H9 (cell line): ENCODE measurements around the gene PTGFRN. TPM values are rescaled to one million over a fixed set of nuclear protein-coding genes. Genes with fewer than 3 reads are reported as not detected.
"Not testable (repeated sequence)": the region's sequence is repeated elsewhere in the genome, so short reads cannot be mapped to it uniquely, and the experiment has no call there.

Experiments
- DNase-seq: peaks from one replicate; pipeline ENCODE4 v3.0.0-alpha.2; 2017
- H2AFZ ChIP-seq: one replicate; pipeline ENCODE4 v1.6.1; 2013; ENCODE audit warnings: mild to moderate bottlenecking, low read length, control low read depth, moderate library complexity
- H2AK5ac ChIP-seq: 2 replicates; pipeline ENCODE4 v1.6.1; 2013; ENCODE audit warnings: low read length, control low read depth, mixed read lengths; ENCODE audit not compliant: insufficient read length
- H2BK120ac ChIP-seq: one replicate; pipeline ENCODE4 v1.6.1; 2013; ENCODE audit warnings: low read depth, mild to moderate bottlenecking, low read length, control low read depth, inconsistent platforms; ENCODE audit not compliant: poor library complexity, severe bottlenecking
- H2BK12ac ChIP-seq: 2 replicates; pipeline ENCODE4 v1.6.1; 2013; ENCODE audit warnings: low read length, control low read depth, mixed read lengths, low read depth; ENCODE audit not compliant: insufficient read length
- H2BK15ac ChIP-seq: 2 replicates; pipeline ENCODE4 v1.6.1; 2013; ENCODE audit warnings: low read depth, low read length, control low read depth
- H2BK20ac ChIP-seq: one replicate; pipeline ENCODE4 v1.6.1; 2013; ENCODE audit warnings: low read depth, mild to moderate bottlenecking, low read length, control low read depth, inconsistent platforms; ENCODE audit not compliant: poor library complexity, severe bottlenecking
- H2BK5ac ChIP-seq: 2 replicates; pipeline ENCODE4 v1.6.1; 2013; ENCODE audit warnings: low read length, control low read depth, mixed read lengths; ENCODE audit not compliant: insufficient read length
- H3K14ac ChIP-seq: 2 replicates; pipeline ENCODE4 v1.6.1; 2013; ENCODE audit warnings: low read length, control low read depth; ENCODE audit not compliant: insufficient read depth
- H3K18ac ChIP-seq: 2 replicates; pipeline ENCODE4 v1.6.1; 2013; ENCODE audit warnings: low read depth, mild to moderate bottlenecking, mixed read lengths, low read length, control low read depth; ENCODE audit not compliant: insufficient read length
- H3K23ac ChIP-seq: 2 replicates; pipeline ENCODE4 v1.6.1; 2013; ENCODE audit warnings: low read length, control low read depth, mixed read lengths, low read depth; ENCODE audit not compliant: insufficient read length
- H3K23me2 ChIP-seq: 2 replicates; pipeline ENCODE4 v1.6.1; 2013; ENCODE audit warnings: low read depth, mild to moderate bottlenecking, mixed read lengths, low read length, control low read depth; ENCODE audit not compliant: insufficient read length, poor library complexity, severe bottlenecking
- H3K27ac ChIP-seq: 2 replicates; pipeline ENCODE4 v1.5.1; 2013; ENCODE audit warnings: low read length, control low read depth, mixed read lengths, low read depth; ENCODE audit not compliant: insufficient read length
- H3K27me3 ChIP-seq: 2 replicates; pipeline ENCODE4 v1.6.1; 2013; ENCODE audit warnings: low read length, control low read depth, inconsistent platforms; ENCODE audit not compliant: insufficient read depth
- H3K4ac ChIP-seq: 2 replicates; pipeline ENCODE4 v1.6.1; 2013; ENCODE audit warnings: low read depth, mild to moderate bottlenecking, control low read depth, inconsistent platforms, low read length, moderate library complexity
- H3K4me1 ChIP-seq: 2 replicates; pipeline ENCODE4 v1.6.1; 2013; ENCODE audit warnings: low read length, control low read depth, inconsistent platforms; ENCODE audit not compliant: insufficient read depth
- H3K4me2 ChIP-seq: 2 replicates; pipeline ENCODE4 v1.6.1; 2013; ENCODE audit warnings: low read length, control low read depth, mixed read lengths; ENCODE audit not compliant: insufficient read length, insufficient read depth
- H3K56ac ChIP-seq: 2 replicates; pipeline ENCODE4 v1.6.1; 2013; ENCODE audit warnings: low read depth, mild to moderate bottlenecking, mixed read lengths, low read length, control low read depth; ENCODE audit not compliant: insufficient read length
- H3K79me1 ChIP-seq: 2 replicates; pipeline ENCODE4 v1.6.1; 2013; ENCODE audit warnings: low read depth, mild to moderate bottlenecking, moderate library complexity, low read length, control low read depth, inconsistent platforms; ENCODE audit not compliant: insufficient read depth, poor library complexity, severe bottlenecking
- H3K79me2 ChIP-seq: 2 replicates; pipeline ENCODE4 v1.6.1; 2013; ENCODE audit warnings: low read length, control low read depth, inconsistent platforms; ENCODE audit not compliant: insufficient read depth
- H3K9ac ChIP-seq: 2 replicates; pipeline ENCODE4 v1.6.1; 2013; ENCODE audit warnings: low read length, control low read depth, mixed read lengths; ENCODE audit not compliant: insufficient read length; ENCODE audit errors: extremely low read depth
- H3K9me3 ChIP-seq: one replicate; pipeline ENCODE4 v1.6.1; 2013; ENCODE audit warnings: low read depth, low read length, inconsistent platforms; ENCODE audit not compliant: control insufficient read depth
- H3T11ph ChIP-seq: one replicate; pipeline ENCODE4 v1.6.1; 2013; ENCODE audit warnings: mild to moderate bottlenecking, low read length, control low read depth, inconsistent platforms
- H4K20me1 ChIP-seq: one replicate; pipeline ENCODE4 v1.6.1; 2013; ENCODE audit not compliant: control insufficient read depth, insufficient read length, insufficient read depth
- H4K5ac ChIP-seq: 2 replicates; pipeline ENCODE4 v1.6.1; 2013; ENCODE audit warnings: low read depth, mild to moderate bottlenecking, mixed read lengths, low read length, control low read depth; ENCODE audit not compliant: insufficient read length
- H4K8ac ChIP-seq: replicated peaks from 2 replicates; pipeline ENCODE4 v1.6.1; 2013; ENCODE audit warnings: low read length, control low read depth, mixed read lengths, low read depth; ENCODE audit not compliant: insufficient read length
- H4K91ac ChIP-seq: 2 replicates; pipeline ENCODE4 v1.6.1; 2013; ENCODE audit warnings: low read depth, mild to moderate bottlenecking, moderate library complexity, mixed read lengths, low read length, control low read depth; ENCODE audit not compliant: insufficient read length
- H3K27ac Mint-ChIP-seq, 3 experiments: 2 replicates in 2 of 3; 3 replicates in 1 of 3; pipeline ENCODE4 v1.8.0; 2020 to 2021; ENCODE audit warnings: mixed read lengths in 3 of 3, mild to moderate bottlenecking in 1 of 3, moderate library complexity in 1 of 3
- H3K27me3 Mint-ChIP-seq: 2 replicates; pipeline ENCODE4 v1.8.0; 2021; ENCODE audit warnings: low read depth, mild to moderate bottlenecking, moderate library complexity, mixed read lengths
- H3K36me3 Mint-ChIP-seq, 3 experiments: 2 replicates in 2 of 3; 3 replicates in 1 of 3; pipeline ENCODE4 v1.8.0; 2020 to 2021; ENCODE audit warnings: low read depth in 3 of 3, mixed read lengths in 3 of 3; ENCODE audit not compliant: insufficient read depth in 1 of 3
- H3K4me1 Mint-ChIP-seq, 2 experiments: 2 replicates each; pipeline ENCODE4 v1.8.0; 2020; ENCODE audit warnings: mixed read lengths in 2 of 2
- H3K4me3 Mint-ChIP-seq, 2 experiments: 2 replicates in 1 of 2; 3 replicates in 1 of 2; pipeline ENCODE4 v1.8.0; 2020 to 2021; ENCODE audit warnings: mild to moderate bottlenecking in 2 of 2, mixed read lengths in 2 of 2, moderate library complexity in 1 of 2
- H3K9me3 Mint-ChIP-seq, 2 experiments: 2 replicates in 1 of 2; 3 replicates in 1 of 2; pipeline ENCODE4 v1.8.0; 2020; ENCODE audit warnings: mild to moderate bottlenecking in 2 of 2, mixed read lengths in 2 of 2, moderate library complexity in 1 of 2
- WGBS: extraction: QIAGEN DNeasy Blood & Tissue Kit; methylation state at CpG from one replicate; pipeline ENCODE4 v1.1.7; 2013; ENCODE audit warnings: missing lambda C conversion rate, low lambda C conversion rate, mixed read lengths; ENCODE audit not compliant: insufficient read length; ENCODE audit errors: extremely low coverage; 5-methylcytosine and 5-hydroxymethylcytosine counted together
- long read RNA-seq: library from polyadenylated mRNA; unstranded; transcript quantifications from one replicate; pipeline ENCODE4 v2.0.0, GENCODE V29; 2020
- total RNA-seq: library from RNA; stranded (reverse); gene quantifications from 2 replicates; pipeline ENCODE4 v1.2.1, GENCODE V29; 2021
- TF ChIP-seq, protein P1 (sequence below): fragments of 200-600 bp; sonication (generic); conservative IDR thresholded peaks from 3 replicates; pipeline ENCODE4 v1.8.0; 2021; ENCODE audit warnings: antibody characterized with exemption, mild to moderate bottlenecking

The PTGFRN gene
- total RNA-seq: 26.3 and 31.7 TPM in 2 replicates
- long read RNA-seq, full-length matches to known transcripts: 4 of 28 reads
- long read RNA-seq, partial matches to known transcripts: 7 of 28 reads
- long read RNA-seq, other reads (novel, unspliced or antisense): 17 of 28 reads

DNA sequence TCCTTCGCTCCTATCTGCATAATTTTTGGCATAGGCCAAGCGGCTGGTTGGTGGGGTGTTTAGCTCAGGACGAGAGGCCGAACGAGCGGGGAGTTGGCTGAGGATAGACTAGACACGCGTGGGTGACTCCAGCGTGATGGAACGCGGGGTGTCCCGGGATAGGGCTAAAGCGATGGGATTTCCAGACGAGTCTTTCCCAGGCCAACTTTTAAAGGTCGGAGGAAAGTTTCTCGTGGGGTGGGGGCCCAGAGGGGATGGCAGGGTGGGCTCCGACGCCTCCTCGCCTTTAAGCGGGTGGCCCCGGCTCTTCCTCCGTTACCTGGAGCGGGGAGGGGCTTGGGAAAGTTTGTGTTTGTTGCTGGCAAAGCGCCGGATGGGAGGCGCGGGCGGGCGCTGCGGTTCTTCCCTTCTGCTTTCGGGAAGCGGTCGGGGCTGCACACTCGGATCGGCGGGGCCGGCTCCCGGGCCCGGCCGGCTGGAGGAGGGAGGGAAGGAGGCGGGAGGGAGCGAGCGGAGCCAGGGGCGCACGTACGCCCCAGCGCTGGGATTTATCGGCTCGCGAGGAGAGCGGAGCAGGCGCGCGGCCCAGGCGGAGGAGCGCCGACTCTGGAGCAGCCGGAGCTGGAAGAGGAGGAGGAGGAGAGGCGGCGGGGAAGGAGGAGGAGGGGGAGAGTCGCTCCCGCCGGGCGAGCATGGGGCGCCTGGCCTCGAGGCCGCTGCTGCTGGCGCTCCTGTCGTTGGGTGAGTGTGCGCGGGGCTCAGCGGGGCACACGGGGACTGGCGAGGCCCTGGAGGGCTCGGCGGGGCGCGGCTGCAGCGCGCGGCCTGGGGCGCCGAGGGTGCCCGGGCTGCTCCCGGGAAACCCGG, at the start of gene PTGFRN:
PTGFRN (plus strand) TSS at position 405 of the 867 bp plus-strand sequence; CDS start at position 693, 288 bp downstream.
- H3K4me2 ChIP-seq: peak within 1 kb of the TSS; percentile 64
- H2BK5ac ChIP-seq: no peak within 1 kb of the TSS
- H2BK20ac ChIP-seq: no peak within 1 kb of the TSS
- no peak within 1 kb of the TSS for H3K56ac ChIP-seq
- peak; percentile 64 for DNase-seq
- no peak within 1 kb of the TSS for H3K27ac ChIP-seq
- Mint-ChIP-seq H3K27me3 (no peaks in the 10 kb centered on the region; the same call in 1 of the 2 replicates), H3K9me3 (no peaks in the 10 kb centered on the region), H3K4me1 (peaks cover 17 to 20% of the 10 kb centered on the region in 2 experiments), H3K36me3 (no peaks in the 10 kb centered on the region; a peak in 2 of 7 replicates), H3K4me3 (peak within 1 kb of the TSS; percentile 86 to 90), H3K27ac (peak within 1 kb of the TSS in 2 of 3 experiments; percentile 64 to 80; a peak in 3 of 7 replicates)
- no peaks in the 10 kb centered on the region for H4K20me1 ChIP-seq
- H3K23ac ChIP-seq: no peak within 1 kb of the TSS
- WGBS: no CpG with 5 or more reads among the region's 86 CpGs
- no peak within 1 kb of the TSS for H2AK5ac ChIP-seq
- no peaks in the 10 kb centered on the region for H3K9me3 ChIP-seq
- H4K8ac ChIP-seq: no peak within 1 kb of the TSS
- TF ChIP-seq, protein P1, sequence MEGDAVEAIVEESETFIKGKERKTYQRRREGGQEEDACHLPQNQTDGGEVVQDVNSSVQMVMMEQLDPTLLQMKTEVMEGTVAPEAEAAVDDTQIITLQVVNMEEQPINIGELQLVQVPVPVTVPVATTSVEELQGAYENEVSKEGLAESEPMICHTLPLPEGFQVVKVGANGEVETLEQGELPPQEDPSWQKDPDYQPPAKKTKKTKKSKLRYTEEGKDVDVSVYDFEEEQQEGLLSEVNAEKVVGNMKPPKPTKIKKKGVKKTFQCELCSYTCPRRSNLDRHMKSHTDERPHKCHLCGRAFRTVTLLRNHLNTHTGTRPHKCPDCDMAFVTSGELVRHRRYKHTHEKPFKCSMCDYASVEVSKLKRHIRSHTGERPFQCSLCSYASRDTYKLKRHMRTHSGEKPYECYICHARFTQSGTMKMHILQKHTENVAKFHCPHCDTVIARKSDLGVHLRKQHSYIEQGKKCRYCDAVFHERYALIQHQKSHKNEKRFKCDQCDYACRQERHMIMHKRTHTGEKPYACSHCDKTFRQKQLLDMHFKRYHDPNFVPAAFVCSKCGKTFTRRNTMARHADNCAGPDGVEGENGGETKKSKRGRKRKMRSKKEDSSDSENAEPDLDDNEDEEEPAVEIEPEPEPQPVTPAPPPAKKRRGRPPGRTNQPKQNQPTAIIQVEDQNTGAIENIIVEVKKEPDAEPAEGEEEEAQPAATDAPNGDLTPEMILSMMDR: no peak
- no peak within 1 kb of the TSS for H2AFZ ChIP-seq
- H3K18ac ChIP-seq: peak within 1 kb of the TSS; percentile 51
- H3K79me2 ChIP-seq: peaks cover 1% of the 10 kb centered on the region; the same call in 1 of the 2 replicates
- no peaks in the 10 kb centered on the region for H3K27me3 ChIP-seq
- H3K79me1 ChIP-seq: no peaks in the 10 kb centered on the region
- H3K14ac ChIP-seq: peak within 1 kb of the TSS; percentile 70
- H3K4ac ChIP-seq: no peak within 1 kb of the TSS
- H2BK120ac ChIP-seq: no peak within 1 kb of the TSS
- no peak within 1 kb of the TSS for H3T11ph ChIP-seq
- peaks cover 9% of the 10 kb centered on the region; the same call in 1 of the 2 replicates for H3K4me1 ChIP-seq
- H4K91ac ChIP-seq: no peak within 1 kb of the TSS
- H2BK12ac ChIP-seq: no peak within 1 kb of the TSS
- peak within 1 kb of the TSS; percentile 66 for H3K9ac ChIP-seq
- H4K5ac ChIP-seq: no peak within 1 kb of the TSS
- peaks cover 5% of the 10 kb centered on the region for H3K23me2 ChIP-seq
- H2BK15ac ChIP-seq: no peak within 1 kb of the TSS

DNA sequence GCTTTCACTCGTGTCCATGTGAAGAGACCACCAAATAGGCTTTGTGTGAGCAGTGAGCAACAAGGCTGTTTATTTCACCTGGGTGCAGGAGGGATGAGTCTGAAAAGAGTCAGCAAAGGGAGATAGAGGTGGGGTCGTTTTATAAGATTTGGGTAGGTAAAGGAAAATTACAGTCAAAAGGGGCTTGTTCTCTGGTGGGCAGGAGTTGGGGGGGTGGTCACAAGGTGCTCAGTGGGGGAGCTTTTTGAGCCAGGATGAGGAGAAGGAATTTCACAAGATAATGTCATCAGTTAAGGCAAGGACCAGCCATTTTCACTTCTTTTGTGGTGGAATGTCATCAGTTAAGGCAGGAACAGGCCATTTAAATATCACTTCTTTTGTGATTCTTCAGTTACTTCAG, 49.5 kb upstream of the PTGFRN start:
- not testable (repeated sequence) for H3K79me2 ChIP-seq, H3K9me3 ChIP-seq, H3K9ac ChIP-seq, H2AFZ ChIP-seq, H2AK5ac ChIP-seq, H3K18ac ChIP-seq, H3K4me3 Mint-ChIP-seq, H3T11ph ChIP-seq, H4K5ac ChIP-seq, H3K23me2 ChIP-seq, H4K91ac ChIP-seq, DNase-seq, H3K9me3 Mint-ChIP-seq, H2BK20ac ChIP-seq, H3K27me3 Mint-ChIP-seq, H2BK5ac ChIP-seq, H3K27me3 ChIP-seq, H3K23ac ChIP-seq, H4K8ac ChIP-seq, H2BK120ac ChIP-seq, H3K79me1 ChIP-seq, H3K56ac ChIP-seq, H2BK15ac ChIP-seq, H4K20me1 ChIP-seq, H2BK12ac ChIP-seq, H3K14ac ChIP-seq, H3K4me2 ChIP-seq, H3K4ac ChIP-seq, H3K27ac ChIP-seq, H3K36me3 Mint-ChIP-seq
- WGBS: no CpG with 5 or more reads among the region's 2 CpGs
- Mint-ChIP-seq H3K4me1 (peaks cover 34 to 43% of the 10 kb centered on the region in 2 experiments), H3K27ac (peak overlapping the region in 2 of 3 experiments; percentile 22 to 40; a peak in 3 of 7 replicates)
- peaks cover 16% of the 10 kb centered on the region; the same call in 1 of the 2 replicates for H3K4me1 ChIP-seq
